K562 (cell line): Measurements from ENCODE around the gene KIF24. TPM values are rescaled to one million over a fixed set of nuclear protein-coding genes. Genes with fewer than 3 reads are reported as not detected.

Experiments used
- ATAC-seq: fragments of 200-7000 bp; cut with Tn5 transposase; 3 replicates; pipeline ENCODE4 v1.9.1; 2020; ENCODE audit warnings: moderate library complexity
- BruUV-seq: library from RNA; stranded (reverse); fragments of 400-500 nt; replicated peaks from 2 replicates; lab custom pipeline; 2021; lab: Mats Ljungman, UMichigan
- CTCF ChIA-PET: fragments of 300-600 bp; formaldehyde crosslinking; extraction: SDS; loops from one replicate; lab custom pipeline; 2021; ENCODE audit warnings: low intra/inter-chr PET ratio; lab: Yijun Ruan, JAX
- POLR2A ChIA-PET: fragments of 300-600, 350-650 bp; sonication (Branson Sonifier 250); formaldehyde crosslinking; extraction: SDS; loops from one replicate; lab custom pipeline; 2021; ENCODE audit warnings: antibody characterized with exemption, inconsistent platforms; lab: Yijun Ruan, JAX
- DNase-seq, 4 experiments: peaks; one replicate each; pipeline versions ENCODE4 v3.0.0 to v3.0.0-alpha.2; 2011 to 2018; ENCODE audit warnings: low spot score in 3 of 4, mixed read lengths in 3 of 4; ENCODE audit errors: extremely low read depth in 1 of 4
- FAIRE-seq: peaks from 2 replicates; lab custom pipeline; 2011; peaks lifted over from hg19 to GRCh38; lab: Jason Lieb, UNC
- H2AFZ ChIP-seq: 2 replicates; pipeline ENCODE4 v1.6.0; 2011; ENCODE audit warnings: low read depth, low read length, control low read depth, inconsistent platforms
- H3K27ac ChIP-seq: fragments of 200-600 bp; 3 replicates; pipeline ENCODE4 v1.8.0; 2011; ENCODE audit warnings: low read depth, mild to moderate bottlenecking, control low read depth, inconsistent platforms, low read length, moderate library complexity, mixed read lengths; ENCODE audit errors: extremely low read depth
- H3K27me3 ChIP-seq, 2 experiments: fragments of 300-600 bp in 1 of 2; 2 replicates in 1 of 2; 3 replicates in 1 of 2; pipeline versions ENCODE4 v1.6.0 to v1.8.0; 2011; ENCODE audit warnings: inconsistent platforms in 2 of 2, low read length in 2 of 2, mild to moderate bottlenecking in 1 of 2, mixed read lengths in 1 of 2, moderate library complexity in 1 of 2; ENCODE audit not compliant: control insufficient read depth in 2 of 2, insufficient read depth in 2 of 2
- H3K36me3 ChIP-seq: fragments of 300-600 bp; 3 replicates; pipeline ENCODE4 v1.8.0; 2011; ENCODE audit warnings: mild to moderate bottlenecking, low read length, inconsistent platforms; ENCODE audit not compliant: control insufficient read depth, insufficient read depth
- H3K4me1 ChIP-seq, 2 experiments: fragments of 200-600 bp in 1 of 2; replicated peaks in 1 of 2; 2 replicates in 1 of 2; 3 replicates in 1 of 2; pipeline versions ENCODE4 v1.5.1 to v1.8.0; 2011; ENCODE audit warnings: inconsistent platforms in 2 of 2, low read length in 2 of 2, mild to moderate bottlenecking in 1 of 2, mixed read lengths in 1 of 2, moderate library complexity in 1 of 2; ENCODE audit not compliant: control insufficient read depth in 2 of 2, insufficient read depth in 2 of 2
- H3K4me2 ChIP-seq: 2 replicates; pipeline ENCODE4 v1.6.1; 2011; ENCODE audit warnings: low read length, control low read depth, inconsistent platforms, mixed read lengths; ENCODE audit not compliant: insufficient read depth
- H3K4me3 ChIP-seq: fragments of 200-600 bp; sonication (generic), shearing (Covaris generic); 2 replicates; pipeline ENCODE4 v1.5.1; 2016; ENCODE audit warnings: control low read depth, inconsistent platforms
- H3K79me2 ChIP-seq: fragments of 200-600 bp; 3 replicates; pipeline ENCODE4 v1.8.0; 2011; ENCODE audit warnings: low read length, inconsistent platforms; ENCODE audit not compliant: control insufficient read depth, insufficient read depth
- H3K9ac ChIP-seq, 2 experiments: 2 replicates each; pipeline versions ENCODE4 v1.6.0 to v1.6.1; 2011; ENCODE audit warnings: low read depth in 2 of 2, low read length in 2 of 2, control low read depth in 1 of 2, inconsistent platforms in 1 of 2, mild to moderate bottlenecking in 1 of 2, mixed read lengths in 1 of 2; ENCODE audit not compliant: insufficient read depth in 1 of 2
- H3K9me1 ChIP-seq: one replicate; pipeline ENCODE4 v1.6.0; 2011; ENCODE audit warnings: inconsistent platforms, mild to moderate bottlenecking, low read length, moderate library complexity; ENCODE audit not compliant: control insufficient read depth, insufficient read depth
- H3K9me3 ChIP-seq: replicated peaks from 2 replicates; pipeline ENCODE4 v1.5.1; 2011; ENCODE audit warnings: low read depth, low read length, inconsistent platforms; ENCODE audit not compliant: control insufficient read depth, insufficient read depth
- H4K20me1 ChIP-seq: replicated peaks from 2 replicates; pipeline ENCODE4 v1.6.1; 2011; ENCODE audit warnings: low read length, inconsistent platforms, mixed read lengths; ENCODE audit not compliant: control insufficient read depth, insufficient read depth
- ADNP ChIP-seq: fragments of 200-800 bp; sonication (Bioruptor generic); IDR thresholded peaks from 2 replicates; pipeline ENCODE4 v1.6.1; 2016; ENCODE audit warnings: missing genetic modification characterization, missing compliant biosample characterization
- CTBP1 ChIP-seq: fragments of 450-650 bp; IDR thresholded peaks from 2 replicates; pipeline ENCODE4 v1.6.1; 2016; ENCODE audit warnings: borderline replicate concordance
- EGR1 ChIP-seq: fragments of 450-650 bp; conservative IDR thresholded peaks from 2 replicates; pipeline ENCODE4 v1.6.1; 2017; ENCODE audit warnings: mild to moderate bottlenecking
- EHMT2 ChIP-seq: fragments of 450-650 bp; IDR thresholded peaks from 2 replicates; pipeline ENCODE4 v1.6.1; 2018; ENCODE audit warnings: antibody characterized with exemption
- FOXA1 ChIP-seq: fragments of 450-650 bp; IDR thresholded peaks from 2 replicates; pipeline ENCODE4 v1.6.1; 2016; ENCODE audit warnings: mild to moderate bottlenecking, borderline replicate concordance
- HDAC1 ChIP-seq, 2 experiments: fragments of 450-650 bp; IDR thresholded peaks; 2 replicates each; pipeline ENCODE4 v1.6.1; 2016 to 2017; ENCODE audit warnings: inconsistent platforms in 1 of 2, mild to moderate bottlenecking in 1 of 2, moderate library complexity in 1 of 2
- HDAC8 ChIP-seq: fragments of 450-650 bp; IDR thresholded peaks from 2 replicates; pipeline ENCODE4 v1.6.1; 2016; ENCODE audit warnings: mild to moderate bottlenecking, missing genetic modification characterization, moderate library complexity, missing compliant biosample characterization
- HDGF ChIP-seq: fragments of 450-650 bp; IDR thresholded peaks from 2 replicates; pipeline ENCODE4 v1.6.1; 2016
- KDM2B ChIP-seq: fragments of 250-450 bp; sonication (Bioruptor Pico); IDR thresholded peaks from 2 replicates; pipeline ENCODE4 v1.8.0; 2021; ENCODE audit warnings: mild to moderate bottlenecking, moderate library complexity
- LCOR ChIP-seq: sonication (generic); formaldehyde crosslinking; IDR thresholded peaks from 2 replicates; pipeline ENCODE4 v1.8.0; 2022; ENCODE audit warnings: mild to moderate bottlenecking, missing genetic modification reagents
- PCBP1 ChIP-seq: fragments of 200-400 bp; formaldehyde crosslinking; IDR thresholded peaks from 2 replicates; pipeline ENCODE4 v1.6.1; 2018; ENCODE audit warnings: mild to moderate bottlenecking, low read depth, low read length; ENCODE audit not compliant: poor library complexity, severe bottlenecking
- POLR2B ChIP-seq: fragments of 450-650 bp; IDR thresholded peaks from 2 replicates; pipeline ENCODE4 v1.6.1; 2018; ENCODE audit warnings: low read depth; ENCODE audit not compliant: partially characterized antibody
- RB1 ChIP-seq: fragments of 450-650 bp; IDR thresholded peaks from 2 replicates; pipeline ENCODE4 v1.6.1; 2017; ENCODE audit warnings: low read depth, mild to moderate bottlenecking
- RBM14 ChIP-seq: fragments of 200-400 bp; formaldehyde crosslinking; IDR thresholded peaks from 2 replicates; pipeline ENCODE4 v1.6.1; 2018; ENCODE audit warnings: low read depth, mild to moderate bottlenecking, low read length, moderate library complexity, borderline replicate concordance; ENCODE audit not compliant: insufficient read depth
- STAT5A ChIP-seq: IDR thresholded peaks from 2 replicates; pipeline ENCODE4 v1.6.1; 2012; ENCODE audit warnings: low read length, inconsistent platforms, borderline replicate concordance
- TBL1XR1 ChIP-seq, 2 experiments: IDR thresholded peaks; 2 replicates each; pipeline ENCODE4 v1.6.1; 2012; ENCODE audit warnings: improper control_type of control experiment in 2 of 2, low read length in 2 of 2, mild to moderate bottlenecking in 1 of 2
- TCF7L2 ChIP-seq: fragments of 150-350 bp; IDR thresholded peaks from 2 replicates; pipeline ENCODE4 v1.6.1; 2016; ENCODE audit warnings: low read depth, mild to moderate bottlenecking, low read length, moderate library complexity
- TGIF2 ChIP-seq: sonication (generic); formaldehyde crosslinking; IDR thresholded peaks from 2 replicates; pipeline ENCODE4 v1.8.1; 2022; ENCODE audit warnings: mild to moderate bottlenecking, missing genetic modification reagents, moderate library complexity
- ZBTB12 ChIP-seq: fragments of 250-450 bp; sonication (Bioruptor Pico); IDR thresholded peaks from 2 replicates; pipeline ENCODE4 v1.4.0; 2020
- ZC3H8 ChIP-seq: fragments of 450-650 bp; IDR thresholded peaks from 2 replicates; pipeline ENCODE4 v1.6.1; 2017
- WGBS: fragments of 100-300 bp; shearing (Covaris generic); methylation state at CpG from one replicate; pipeline ENCODE4 v1.1.6; 2016; ENCODE audit warnings: low coverage, mixed read lengths; ENCODE audit not compliant: insufficient coverage; ENCODE audit errors: missing lambda C conversion rate; 5-methylcytosine and 5-hydroxymethylcytosine counted together
- in situ Hi-C: fragments of 300-500 bp; cut with MboI; formaldehyde crosslinking; loops from 4 replicates; pipeline ENCODE4 v1.15.0; 2018; ENCODE audit warnings: inconsistent platforms, mixed read lengths
- intact Hi-C: fragments of 100-400 bp; cut with micrococcal nuclease; formaldehyde crosslinking; loops from 2 replicates; pipeline ENCODE4 v1.14.2; 2022
- polyA plus RNA-seq, 8 experiments: library from polyadenylated mRNA; depleted of rRNA in 4 of 8; stranded (reverse) in 5 of 8; unstranded in 3 of 8; fragments of >200 nt; fragmentation: Nextera tagmentation in 2 of 8; fragmentation: Illumina TruSeq in 1 of 8; extraction: Ambion mirVana in 2 of 8; extraction: Trizol in 1 of 8; gene quantifications; 2 replicates each; pipeline versions ENCODE4 v1.2.1 to v1.2.3, GENCODE V29; 2011 to 2014; ENCODE audit warnings: inconsistent platforms in 1 of 8, missing spikeins in 1 of 8
- total RNA-seq, 7 experiments: library from RNA; depleted of rRNA in 6 of 7; stranded (reverse); fragments of >200 nt in 6 of 7; fragmentation: Illumina TruSeq in 2 of 7; extraction: Trizol in 2 of 7; gene quantifications; 2 replicates each; pipeline versions ENCODE4 v1.2.1 to v1.2.3, GENCODE V29; 2011 to 2021; ENCODE audit warnings: low replicate concordance in 1 of 7

KIF24 gene
- total and polyA plus RNA-seq, 9 of the 15 experiments (the other 6 are each of a cell fraction or from before 2014, with no cell fraction given), result 0.63 to 5.8 (median 4.4) TPM

- TF ChIP-seq EGR1, result peak; percentile 88
- peak in 1 of 2 experiments; percentile 98; a peak in 2 of 4 replicates for TF ChIP-seq HDAC1 (IDR thresholded peaks at IDR 0.05)
- no peak for TF ChIP-seq FOXA1
- peak; percentile 71; the same call in 1 of the 2 replicates for TF ChIP-seq RB1
- TF ChIP-seq EHMT2, result no peak
- no peak; the same call in 1 of the 2 replicates for TF ChIP-seq LCOR (CRISPR knock-in tag)
- no peak for TF ChIP-seq HDAC8 (tag)
- TF ChIP-seq TCF7L2, result no peak
- TF ChIP-seq PCBP1, result no peak
These were observed at the start of gene KIF24, which contains the start of gene NUDT2 (continued) for GRCh38 chr9:34328987-34329832.

DNA sequence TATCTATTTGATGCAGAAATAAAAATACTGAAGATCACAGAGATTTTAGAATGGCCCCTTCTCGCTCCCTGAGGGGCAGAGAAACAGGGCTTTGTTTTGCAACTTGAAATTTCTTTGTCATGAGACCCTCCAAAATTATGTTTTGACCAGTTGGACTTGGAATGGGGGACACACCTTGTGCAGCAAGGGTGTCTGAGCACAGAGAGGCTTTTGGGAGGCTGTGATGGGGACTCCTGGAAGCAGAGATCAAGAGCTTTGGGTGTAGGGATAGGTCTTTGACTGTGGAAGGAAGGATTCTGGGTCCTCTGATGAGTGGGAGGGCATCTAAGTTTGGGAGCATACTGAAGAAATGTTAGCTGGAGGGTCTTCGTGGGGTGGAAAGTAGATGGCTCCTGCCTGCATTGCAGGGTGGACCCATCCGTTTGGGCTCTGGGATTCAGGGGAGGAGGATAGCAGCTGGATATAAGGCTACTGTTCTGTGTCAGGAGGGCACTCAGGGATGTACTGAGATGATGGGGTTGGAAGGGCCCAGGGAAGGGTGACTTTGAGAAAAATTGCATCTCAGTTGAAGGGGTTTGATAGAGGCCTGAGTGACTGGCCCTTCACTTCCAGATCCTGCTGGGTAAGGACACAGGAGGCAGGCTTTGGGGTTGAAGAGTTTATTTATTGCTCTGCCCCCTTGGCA is 49.5 kb upstream of the KIF24 start:
- no peak for DNase-seq
- no peak for FAIRE-seq
- Histone ChIP-seq H3K27me3 (no peaks in the 10 kb centered on the region), H3K9me3 (no peaks in the 10 kb centered on the region), H3K36me3 (no peaks in the 10 kb centered on the region), H3K4me2 (no peak overlapping the region), H3K9me1 (no peaks in the 10 kb centered on the region), H3K4me3 (no peak overlapping the region), H2AFZ (no peak overlapping the region), H3K9ac (no peak overlapping the region), H3K79me2 (no peaks in the 10 kb centered on the region), H3K4me1 (peaks cover 9 to 39% of the 10 kb centered on the region in 2 experiments; a peak in 4 of 5 replicates), H4K20me1 (no peaks in the 10 kb centered on the region), H3K27ac (no peak overlapping the region)
- ChIA-PET CTCF (interaction anchor here (1.2 kb wide), 1 partner anchor 48 kb away, joined by 3 read pairs; no protein-coding TSS in a partner anchor), POLR2A (interaction anchor here (0.6 kb wide), 1 partner anchor 196 kb away, joined by 3 read pairs; no protein-coding TSS in a partner anchor)
- no TSS peak for BruUV-seq
- no peak for ATAC-seq
- WGBS, result 57% methylated on average over 3 of the region's 3 CpGs
- in situ Hi-C loops, result no loop called here
- intact Hi-C loops, result loop anchor here (1.0 to 2.0 kb wide), 2 partner anchors 46 to 122 kb away; no protein-coding TSS in a partner anchor
- TF ChIP-seq POLR2B, result no peak
- no peak for TF ChIP-seq TBL1XR1 (IDR thresholded peaks at IDR 0.05; ENCODE audit: low read length in 2 of 2)
- TF ChIP-seq STAT5A, result no peak
- TF ChIP-seq HDGF, result no peak
- no peak for TF ChIP-seq ZC3H8
- no peak for TF ChIP-seq KDM2B
- TF ChIP-seq RBM14, result no peak
- no peak for TF ChIP-seq TGIF2 (CRISPR knock-in tag)
- no peak for TF ChIP-seq CTBP1
- TF ChIP-seq ZBTB12 (CRISPR knock-in tag), result no peak
- no peak for TF ChIP-seq ADNP (tag)
